Measurements from ENCODE around the gene MTG2. TPM values are rescaled to one million over a fixed set of nuclear protein-coding genes. Genes with fewer than 3 reads are reported as not detected.

MTG2 gene
- total and polyA plus RNA-seq, 10 of the 15 experiments (the other 5 are each of a cell fraction or from before 2014, with no cell fraction given), result 6.2 to 52.4 (median 34.3) TPM

GRCh38 chr20:62232770-62233645, 50.2 kb downstream of the MTG2 start:
- Histone ChIP-seq H3K27me3 (replicated peaks in 1 of 2; ENCODE audit: control insufficient read depth in 2 of 2, insufficient read depth in 2 of 2, low read length in 1 of 2) (no peaks in the 10 kb centered on the region), H2AFZ (ENCODE audit: control insufficient read depth, low read depth, low read length) (no peak overlapping the region), H3K4me1 (ENCODE audit: control insufficient read depth, insufficient read depth, low read length) (peaks cover 5% of the 10 kb centered on the region), H3K9ac (ENCODE audit: control insufficient read depth, insufficient read depth, low read length) (no peak overlapping the region), H3K36me3 (ENCODE audit: control insufficient read depth in 2 of 2, insufficient read depth in 2 of 2, low read length in 1 of 2) (no peaks in the 10 kb centered on the region), H3K4me2 (ENCODE audit: control insufficient read depth, insufficient read depth) (no peak overlapping the region), H3K79me2 (ENCODE audit: control insufficient read depth, insufficient read depth, low read length) (no peaks in the 10 kb centered on the region), H4K20me1 (ENCODE audit: control insufficient read depth, insufficient read depth) (no peaks in the 10 kb centered on the region), H3K27ac (ENCODE audit: control insufficient read depth, insufficient read depth) (no peak overlapping the region), H3K4me3 (no peak overlapping the region), H3K9me3 (replicated peaks; ENCODE audit: control insufficient read depth, insufficient read depth, low read length) (no peaks in the 10 kb centered on the region; the same call in 2 of the 3 replicates)
- no TSS peak for BruUV-seq (replicated peaks)
- intact Hi-C loops (cut with micrococcal nuclease; ENCODE audit: unreplicated experiment) (no loop called here), in situ Hi-C loops (cut with MboI) (no loop called here)
- ATAC-seq (no peak), FAIRE-seq (no peak), DNase-seq (ENCODE audit: low read depth, low spot score) (no peak)
- ChIA-PET POLR2A (no interaction called here), CTCF (no interaction called here), SMC1A (ENCODE audit: uncharacterized antibody, unreplicated experiment) (no interaction called here), RAD21 (ENCODE audit: unreplicated experiment) (no interaction called here)
- 59% methylated on average over 18 of the region's 18 CpGs for WGBS (ENCODE audit: insufficient coverage, insufficient replicate concordance, low lambda C conversion rate, missing lambda C conversion rate)
- TF ChIP-seq ZBTB40 (IDR thresholded peaks at IDR 0.05; ENCODE audit: borderline replicate concordance) (no peak), SMAD1 (IDR thresholded peaks at IDR 0.05; ENCODE audit: low read depth, partially characterized antibody) (no peak), IRF3 (IDR thresholded peaks at IDR 0.05) (no peak), SUZ12 (IDR thresholded peaks at IDR 0.05; ENCODE audit: unreplicated experiment) (no peak), TCF12 (IDR thresholded peaks at IDR 0.05; ENCODE audit: low read depth, low read length) (no peak), BCL3 (IDR thresholded peaks at IDR 0.05; ENCODE audit: borderline replicate concordance, insufficient read depth, low read depth, low read length, poor library complexity, severe bottlenecking) (no peak), ZBTB4 (CRISPR knock-in tag; IDR thresholded peaks at IDR 0.05) (no peak), NR2F1 (conservative IDR thresholded peaks at IDR 0.05) (no peak), NFYA (IDR thresholded peaks at IDR 0.05; ENCODE audit: borderline replicate concordance, low read depth, low read length) (no peak)

Data from GM12878 (cell line).